GM23338 (cell line): ENCODE data around the gene RPS6KC1. TPM values are rescaled to one million over a fixed set of nuclear protein-coding genes. Genes with fewer than 3 reads are reported as not detected.

Source experiments
- ATAC-seq: fragments of 200-7000 bp; cut with Tn5 transposase; 3 replicates; pipeline ENCODE4 v1.9.1; 2020
- DNase-seq: peaks from one replicate; pipeline ENCODE4 v3.0.0-alpha.2; 2015; ENCODE audit warnings: low spot score
- H2AFZ ChIP-seq: fragments of 200-600 bp; sonication (generic); 2 replicates; pipeline ENCODE4 v1.8.0; 2016; ENCODE audit warnings: antibody characterized with exemption, mild to moderate bottlenecking, moderate library complexity
- H3F3A ChIP-seq: fragments of 200-600 bp; sonication (generic); replicated peaks from 2 replicates; pipeline ENCODE4 v1.8.0; 2017; ENCODE audit warnings: antibody characterized with exemption, mixed run types, low read depth
- H3K27ac ChIP-seq: fragments of 200-600 bp; sonication (generic); 2 replicates; pipeline ENCODE4 v1.6.1; 2016; ENCODE audit warnings: low read depth
- H3K27me3 ChIP-seq: fragments of 200-600 bp; sonication (generic); 2 replicates; pipeline ENCODE4 v1.8.0; 2016; ENCODE audit warnings: mild to moderate bottlenecking, mixed run types, moderate library complexity; ENCODE audit not compliant: insufficient read depth
- H3K36me3 ChIP-seq: fragments of 200-600 bp; sonication (generic); 2 replicates; pipeline ENCODE4 v1.8.0; 2016; ENCODE audit warnings: mild to moderate bottlenecking; ENCODE audit not compliant: insufficient read depth
- H3K4me1 ChIP-seq: fragments of 200-600 bp; sonication (generic); 2 replicates; pipeline ENCODE4 v1.8.0; 2016; ENCODE audit warnings: mild to moderate bottlenecking, moderate library complexity; ENCODE audit not compliant: insufficient read depth
- H3K4me2 ChIP-seq: fragments of 200-600 bp; sonication (generic); 2 replicates; pipeline ENCODE4 v1.7.1; 2017; ENCODE audit warnings: mixed run types
- H3K4me3 ChIP-seq: fragments of 200-600 bp; sonication (generic); 2 replicates; pipeline ENCODE4 v1.6.1; 2016; ENCODE audit warnings: mixed run types
- H3K79me2 ChIP-seq: fragments of 200-600 bp; sonication (generic); replicated peaks from 2 replicates; pipeline ENCODE4 v1.8.0; 2017; ENCODE audit warnings: mild to moderate bottlenecking; ENCODE audit not compliant: insufficient read depth
- H3K9me2 ChIP-seq: fragments of 200-600 bp; sonication (generic); 2 replicates; pipeline ENCODE4 v1.8.0; 2017; ENCODE audit not compliant: insufficient read depth
- H4K20me1 ChIP-seq: fragments of 200-600 bp; sonication (generic); replicated peaks from 2 replicates; pipeline ENCODE4 v1.8.0; 2017; ENCODE audit warnings: mild to moderate bottlenecking; ENCODE audit not compliant: insufficient read depth
- H3K27ac Mint-ChIP-seq: 2 replicates; pipeline ENCODE4 v1.8.0; 2020; ENCODE audit warnings: inconsistent platforms, mild to moderate bottlenecking, moderate library complexity, mixed read lengths
- H3K27me3 Mint-ChIP-seq: 3 replicates; pipeline ENCODE4 v1.8.0; 2022; ENCODE audit warnings: low read depth, mild to moderate bottlenecking, moderate library complexity, mixed read lengths, inconsistent platforms; ENCODE audit not compliant: insufficient read depth, poor library complexity
- H3K36me3 Mint-ChIP-seq: 3 replicates; pipeline ENCODE4 v1.8.0; 2021; ENCODE audit warnings: low read depth, mild to moderate bottlenecking, inconsistent platforms, moderate library complexity, mixed read lengths
- H3K4me1 Mint-ChIP-seq: 3 replicates; pipeline ENCODE4 v1.8.0; 2020; ENCODE audit warnings: mild to moderate bottlenecking, inconsistent platforms, mixed read lengths
- H3K4me3 Mint-ChIP-seq: 3 replicates; pipeline ENCODE4 v1.8.0; 2021; ENCODE audit warnings: moderate library complexity, mild to moderate bottlenecking, inconsistent platforms, mixed read lengths
- H3K9me3 Mint-ChIP-seq: 3 replicates; pipeline ENCODE4 v1.8.0; 2020; ENCODE audit warnings: moderate library complexity, mild to moderate bottlenecking, inconsistent platforms, mixed read lengths
- ETS1 ChIP-seq: IDR thresholded peaks from 2 replicates; pipeline ENCODE4 v1.6.1; 2016; ENCODE audit warnings: antibody characterized with exemption
- EZH2phosphoT487 ChIP-seq: fragments of 200-600 bp; sonication (generic); IDR thresholded peaks from one replicate; pipeline ENCODE4 v1.8.1; 2018; ENCODE audit warnings: antibody characterized with exemption; ENCODE audit not compliant: unreplicated experiment
- JUNB ChIP-seq: IDR thresholded peaks from one replicate; pipeline ENCODE4 v1.6.1; 2016; ENCODE audit warnings: antibody characterized with exemption; ENCODE audit not compliant: unreplicated experiment
- NANOG ChIP-seq: IDR thresholded peaks from 2 replicates; pipeline ENCODE4 v1.6.1; 2016; ENCODE audit warnings: antibody characterized with exemption, borderline replicate concordance
- POLR2AphosphoS5 ChIP-seq: IDR thresholded peaks from 2 replicates; pipeline ENCODE4 v1.6.1; 2016; ENCODE audit warnings: antibody characterized with exemption, low read depth
- STAT1 ChIP-seq: IDR thresholded peaks from one replicate; pipeline ENCODE4 v1.6.1; 2016; ENCODE audit warnings: antibody characterized with exemption; ENCODE audit not compliant: unreplicated experiment
- ZNF331 ChIP-seq: fragments of 250-450 bp; sonication (Bioruptor Pico); IDR thresholded peaks from 2 replicates; pipeline ENCODE4 v1.5.0; 2020; ENCODE audit warnings: low read depth, mild to moderate bottlenecking, moderate library complexity
- polyA plus RNA-seq: library from polyadenylated mRNA; unstranded; fragments of >200 nt; fragmentation: Nextera tagmentation; extraction: Ambion mirVana; gene quantifications from 2 replicates; pipeline ENCODE4 v1.2.1, GENCODE V29; 2016
- total RNA-seq: library from RNA; depleted of rRNA; stranded (reverse); fragments of >200 nt; shearing (Covaris generic); gene quantifications from 2 replicates; pipeline ENCODE4 v1.2.3, GENCODE V29; 2014
- TF ChIP-seq, protein P1 (sequence below): fragments of 250-450 bp; sonication (Bioruptor Pico); IDR thresholded peaks from 2 replicates; pipeline ENCODE4 v1.5.0; 2020; ENCODE audit warnings: mild to moderate bottlenecking, moderate library complexity
- TF ChIP-seq, protein P2 (sequence below), 2 experiments: fragments of 200-600 bp in 1 of 2; sonication (generic) in 1 of 2; conservative IDR thresholded peaks; 2 replicates each; pipeline versions ENCODE4 v1.5.1 to v1.6.1; 2016 to 2017; ENCODE audit warnings: antibody characterized with exemption in 2 of 2, low read depth in 2 of 2, mild to moderate bottlenecking in 2 of 2, moderate library complexity in 1 of 2
- TF ChIP-seq, protein P3 (sequence below): IDR thresholded peaks from one replicate; pipeline ENCODE4 v1.6.1; 2018; ENCODE audit warnings: antibody characterized with exemption; ENCODE audit not compliant: unreplicated experiment

Gene RPS6KC1
- total and polyA plus RNA-seq, 2 experiments from 2014 or later, result 7.9 to 24.9 TPM

DNA sequence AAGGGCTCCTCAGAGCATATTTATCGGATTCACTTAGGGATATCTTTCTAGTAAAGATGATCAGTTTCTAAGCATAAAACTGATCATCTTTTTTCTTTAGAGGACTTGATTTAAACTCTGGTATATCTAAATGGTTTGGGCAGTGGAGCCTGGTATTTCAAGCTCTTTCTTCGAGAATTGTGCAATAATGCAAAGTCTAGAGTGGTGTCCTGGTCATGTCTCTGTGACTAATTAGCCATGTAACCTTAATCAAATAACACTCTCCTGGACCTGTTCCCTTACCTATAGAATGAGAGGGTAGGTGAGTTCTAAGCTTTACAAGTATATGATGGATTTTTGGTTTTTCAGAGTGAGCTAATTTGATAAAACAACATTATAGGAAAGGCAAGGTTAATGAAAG lies 225.2 kb downstream of the RPS6KC1 start:
- Mint-ChIP-seq H3K36me3 (no peaks in the 10 kb centered on the region), H3K4me1 (peaks cover 20% of the 10 kb centered on the region), H3K4me3 (no peak overlapping the region), H3K9me3 (no peaks in the 10 kb centered on the region), H3K27ac (no peak overlapping the region), H3K27me3 (peaks cover 2% of the 10 kb centered on the region)
- Histone ChIP-seq H3K79me2 (no peaks in the 10 kb centered on the region), H3K36me3 (no peaks in the 10 kb centered on the region), H3K9me2 (no peaks in the 10 kb centered on the region), H2AFZ (no peak overlapping the region), H3K27me3 (no peaks in the 10 kb centered on the region), H3K27ac (no peak overlapping the region), H3K4me3 (no peak overlapping the region), H3K4me1 (0 out of 2 replicates have a peak, but pooled peaks cover 3% of the 10 kb centered on the region), H3K4me2 (no peak overlapping the region), H4K20me1 (no peaks in the 10 kb centered on the region), H3F3A (no peaks in the 10 kb centered on the region)
- DNase-seq, result no peak
- no peak for ATAC-seq
- TF ChIP-seq ZNF331 (CRISPR knock-in tag), result no peak
- TF ChIP-seq, protein P1, sequence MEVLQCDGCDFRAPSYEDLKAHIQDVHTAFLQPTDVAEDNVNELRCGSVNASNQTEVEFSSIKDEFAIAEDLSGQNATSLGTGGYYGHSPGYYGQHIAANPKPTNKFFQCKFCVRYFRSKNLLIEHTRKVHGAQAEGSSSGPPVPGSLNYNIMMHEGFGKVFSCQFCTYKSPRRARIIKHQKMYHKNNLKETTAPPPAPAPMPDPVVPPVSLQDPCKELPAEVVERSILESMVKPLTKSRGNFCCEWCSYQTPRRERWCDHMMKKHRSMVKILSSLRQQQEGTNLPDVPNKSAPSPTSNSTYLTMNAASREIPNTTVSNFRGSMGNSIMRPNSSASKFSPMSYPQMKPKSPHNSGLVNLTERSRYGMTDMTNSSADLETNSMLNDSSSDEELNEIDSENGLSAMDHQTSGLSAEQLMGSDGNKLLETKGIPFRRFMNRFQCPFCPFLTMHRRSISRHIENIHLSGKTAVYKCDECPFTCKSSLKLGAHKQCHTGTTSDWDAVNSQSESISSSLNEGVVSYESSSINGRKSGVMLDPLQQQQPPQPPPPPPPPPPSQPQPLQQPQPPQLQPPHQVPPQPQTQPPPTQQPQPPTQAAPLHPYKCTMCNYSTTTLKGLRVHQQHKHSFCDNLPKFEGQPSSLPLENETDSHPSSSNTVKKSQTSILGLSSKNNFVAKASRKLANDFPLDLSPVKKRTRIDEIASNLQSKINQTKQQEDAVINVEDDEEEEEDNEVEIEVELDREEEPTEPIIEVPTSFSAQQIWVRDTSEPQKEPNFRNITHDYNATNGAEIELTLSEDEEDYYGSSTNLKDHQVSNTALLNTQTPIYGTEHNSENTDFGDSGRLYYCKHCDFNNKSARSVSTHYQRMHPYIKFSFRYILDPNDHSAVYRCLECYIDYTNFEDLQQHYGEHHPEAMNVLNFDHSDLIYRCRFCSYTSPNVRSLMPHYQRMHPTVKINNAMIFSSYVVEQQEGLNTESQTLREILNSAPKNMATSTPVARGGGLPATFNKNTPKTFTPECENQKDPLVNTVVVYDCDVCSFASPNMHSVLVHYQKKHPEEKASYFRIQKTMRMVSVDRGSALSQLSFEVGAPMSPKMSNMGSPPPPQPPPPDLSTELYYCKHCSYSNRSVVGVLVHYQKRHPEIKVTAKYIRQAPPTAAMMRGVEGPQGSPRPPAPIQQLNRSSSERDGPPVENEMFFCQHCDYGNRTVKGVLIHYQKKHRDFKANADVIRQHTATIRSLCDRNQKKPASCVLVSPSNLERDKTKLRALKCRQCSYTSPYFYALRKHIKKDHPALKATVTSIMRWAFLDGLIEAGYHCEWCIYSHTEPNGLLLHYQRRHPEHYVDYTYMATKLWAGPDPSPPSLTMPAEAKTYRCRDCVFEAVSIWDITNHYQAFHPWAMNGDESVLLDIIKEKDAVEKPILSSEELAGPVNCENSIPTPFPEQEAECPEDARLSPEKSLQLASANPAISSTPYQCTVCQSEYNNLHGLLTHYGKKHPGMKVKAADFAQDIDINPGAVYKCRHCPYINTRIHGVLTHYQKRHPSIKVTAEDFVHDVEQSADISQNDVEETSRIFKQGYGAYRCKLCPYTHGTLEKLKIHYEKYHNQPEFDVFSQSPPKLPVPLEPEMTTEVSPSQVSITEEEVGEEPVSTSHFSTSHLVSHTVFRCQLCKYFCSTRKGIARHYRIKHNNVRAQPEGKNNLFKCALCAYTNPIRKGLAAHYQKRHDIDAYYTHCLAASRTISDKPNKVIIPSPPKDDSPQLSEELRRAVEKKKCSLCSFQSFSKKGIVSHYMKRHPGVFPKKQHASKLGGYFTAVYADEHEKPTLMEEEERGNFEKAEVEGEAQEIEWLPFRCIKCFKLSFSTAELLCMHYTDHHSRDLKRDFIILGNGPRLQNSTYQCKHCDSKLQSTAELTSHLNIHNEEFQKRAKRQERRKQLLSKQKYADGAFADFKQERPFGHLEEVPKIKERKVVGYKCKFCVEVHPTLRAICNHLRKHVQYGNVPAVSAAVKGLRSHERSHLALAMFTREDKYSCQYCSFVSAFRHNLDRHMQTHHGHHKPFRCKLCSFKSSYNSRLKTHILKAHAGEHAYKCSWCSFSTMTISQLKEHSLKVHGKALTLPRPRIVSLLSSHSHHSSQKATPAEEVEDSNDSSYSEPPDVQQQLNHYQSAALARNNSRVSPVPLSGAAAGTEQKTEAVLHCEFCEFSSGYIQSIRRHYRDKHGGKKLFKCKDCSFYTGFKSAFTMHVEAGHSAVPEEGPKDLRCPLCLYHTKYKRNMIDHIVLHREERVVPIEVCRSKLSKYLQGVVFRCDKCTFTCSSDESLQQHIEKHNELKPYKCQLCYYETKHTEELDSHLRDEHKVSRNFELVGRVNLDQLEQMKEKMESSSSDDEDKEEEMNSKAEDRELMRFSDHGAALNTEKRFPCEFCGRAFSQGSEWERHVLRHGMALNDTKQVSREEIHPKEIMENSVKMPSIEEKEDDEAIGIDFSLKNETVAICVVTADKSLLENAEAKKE (CRISPR knock-in tag), result no peak

- no peaks in the 10 kb centered on the region for H3F3A ChIP-seq
- H4K20me1 ChIP-seq, result no peaks in the 10 kb centered on the region
- no peaks in the 10 kb centered on the region for H3K27me3 ChIP-seq
- no peak overlapping the region for H2AFZ ChIP-seq
- no peaks in the 10 kb centered on the region for H3K79me2 ChIP-seq
- H3K27ac ChIP-seq, result no peak overlapping the region
- H3K27me3 Mint-ChIP-seq, result peaks cover 2% of the 10 kb centered on the region
- ATAC-seq (no peak), DNase-seq (no peak)
- H3K4me2 ChIP-seq, result no peak overlapping the region
- peaks cover 11% of the 10 kb centered on the region; the same call in 1 of the 2 replicates for H3K4me1 ChIP-seq
- no peaks in the 10 kb centered on the region for H3K9me3 Mint-ChIP-seq
- H3K9me2 ChIP-seq, result no peaks in the 10 kb centered on the region
- no peak overlapping the region for H3K27ac Mint-ChIP-seq
- H3K4me3 ChIP-seq, result no peak overlapping the region
- no peaks in the 10 kb centered on the region for H3K36me3 Mint-ChIP-seq
- H3K4me1 Mint-ChIP-seq, result peaks cover 28% of the 10 kb centered on the region
- no peaks in the 10 kb centered on the region for H3K36me3 ChIP-seq
- H3K4me3 Mint-ChIP-seq, result no peak overlapping the region
- no peak for TF ChIP-seq STAT1
- TF ChIP-seq, protein P2, sequence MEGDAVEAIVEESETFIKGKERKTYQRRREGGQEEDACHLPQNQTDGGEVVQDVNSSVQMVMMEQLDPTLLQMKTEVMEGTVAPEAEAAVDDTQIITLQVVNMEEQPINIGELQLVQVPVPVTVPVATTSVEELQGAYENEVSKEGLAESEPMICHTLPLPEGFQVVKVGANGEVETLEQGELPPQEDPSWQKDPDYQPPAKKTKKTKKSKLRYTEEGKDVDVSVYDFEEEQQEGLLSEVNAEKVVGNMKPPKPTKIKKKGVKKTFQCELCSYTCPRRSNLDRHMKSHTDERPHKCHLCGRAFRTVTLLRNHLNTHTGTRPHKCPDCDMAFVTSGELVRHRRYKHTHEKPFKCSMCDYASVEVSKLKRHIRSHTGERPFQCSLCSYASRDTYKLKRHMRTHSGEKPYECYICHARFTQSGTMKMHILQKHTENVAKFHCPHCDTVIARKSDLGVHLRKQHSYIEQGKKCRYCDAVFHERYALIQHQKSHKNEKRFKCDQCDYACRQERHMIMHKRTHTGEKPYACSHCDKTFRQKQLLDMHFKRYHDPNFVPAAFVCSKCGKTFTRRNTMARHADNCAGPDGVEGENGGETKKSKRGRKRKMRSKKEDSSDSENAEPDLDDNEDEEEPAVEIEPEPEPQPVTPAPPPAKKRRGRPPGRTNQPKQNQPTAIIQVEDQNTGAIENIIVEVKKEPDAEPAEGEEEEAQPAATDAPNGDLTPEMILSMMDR (conservative IDR thresholded peaks at IDR 0.05; ENCODE audit: low read depth in 2 of 2), result no peak
- no peak for TF ChIP-seq JUNB
- no peak for TF ChIP-seq NANOG
- no peak for TF ChIP-seq POLR2AphosphoS5
- TF ChIP-seq EZH2phosphoT487, result no peak
- TF ChIP-seq ZNF331 (CRISPR knock-in tag), result no peak
- no peak for TF ChIP-seq ETS1
- TF ChIP-seq, protein P3, sequence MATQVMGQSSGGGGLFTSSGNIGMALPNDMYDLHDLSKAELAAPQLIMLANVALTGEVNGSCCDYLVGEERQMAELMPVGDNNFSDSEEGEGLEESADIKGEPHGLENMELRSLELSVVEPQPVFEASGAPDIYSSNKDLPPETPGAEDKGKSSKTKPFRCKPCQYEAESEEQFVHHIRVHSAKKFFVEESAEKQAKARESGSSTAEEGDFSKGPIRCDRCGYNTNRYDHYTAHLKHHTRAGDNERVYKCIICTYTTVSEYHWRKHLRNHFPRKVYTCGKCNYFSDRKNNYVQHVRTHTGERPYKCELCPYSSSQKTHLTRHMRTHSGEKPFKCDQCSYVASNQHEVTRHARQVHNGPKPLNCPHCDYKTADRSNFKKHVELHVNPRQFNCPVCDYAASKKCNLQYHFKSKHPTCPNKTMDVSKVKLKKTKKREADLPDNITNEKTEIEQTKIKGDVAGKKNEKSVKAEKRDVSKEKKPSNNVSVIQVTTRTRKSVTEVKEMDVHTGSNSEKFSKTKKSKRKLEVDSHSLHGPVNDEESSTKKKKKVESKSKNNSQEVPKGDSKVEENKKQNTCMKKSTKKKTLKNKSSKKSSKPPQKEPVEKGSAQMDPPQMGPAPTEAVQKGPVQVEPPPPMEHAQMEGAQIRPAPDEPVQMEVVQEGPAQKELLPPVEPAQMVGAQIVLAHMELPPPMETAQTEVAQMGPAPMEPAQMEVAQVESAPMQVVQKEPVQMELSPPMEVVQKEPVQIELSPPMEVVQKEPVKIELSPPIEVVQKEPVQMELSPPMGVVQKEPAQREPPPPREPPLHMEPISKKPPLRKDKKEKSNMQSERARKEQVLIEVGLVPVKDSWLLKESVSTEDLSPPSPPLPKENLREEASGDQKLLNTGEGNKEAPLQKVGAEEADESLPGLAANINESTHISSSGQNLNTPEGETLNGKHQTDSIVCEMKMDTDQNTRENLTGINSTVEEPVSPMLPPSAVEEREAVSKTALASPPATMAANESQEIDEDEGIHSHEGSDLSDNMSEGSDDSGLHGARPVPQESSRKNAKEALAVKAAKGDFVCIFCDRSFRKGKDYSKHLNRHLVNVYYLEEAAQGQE, result no peak
Measured at GRCh38 chr1:213277036-213277435, 226.0 kb downstream of the RPS6KC1 start.
